GM19324 (cell line): ENCODE data around the gene C11orf21.

Experiments used
- ATAC-seq: cut with Tn5 transposase; IDR thresholded peaks from one replicate; pipeline ENCODE4 v1.9.1; 2021; ENCODE audit warnings: mild to moderate bottlenecking, moderate library complexity; ENCODE audit not compliant: unreplicated experiment, low FRiP score

C11orf21 gene

GRCh38 chr11:2262301-2263070 is 39.2 kb downstream of the C11orf21 start:
- no peak for ATAC-seq

DNA sequence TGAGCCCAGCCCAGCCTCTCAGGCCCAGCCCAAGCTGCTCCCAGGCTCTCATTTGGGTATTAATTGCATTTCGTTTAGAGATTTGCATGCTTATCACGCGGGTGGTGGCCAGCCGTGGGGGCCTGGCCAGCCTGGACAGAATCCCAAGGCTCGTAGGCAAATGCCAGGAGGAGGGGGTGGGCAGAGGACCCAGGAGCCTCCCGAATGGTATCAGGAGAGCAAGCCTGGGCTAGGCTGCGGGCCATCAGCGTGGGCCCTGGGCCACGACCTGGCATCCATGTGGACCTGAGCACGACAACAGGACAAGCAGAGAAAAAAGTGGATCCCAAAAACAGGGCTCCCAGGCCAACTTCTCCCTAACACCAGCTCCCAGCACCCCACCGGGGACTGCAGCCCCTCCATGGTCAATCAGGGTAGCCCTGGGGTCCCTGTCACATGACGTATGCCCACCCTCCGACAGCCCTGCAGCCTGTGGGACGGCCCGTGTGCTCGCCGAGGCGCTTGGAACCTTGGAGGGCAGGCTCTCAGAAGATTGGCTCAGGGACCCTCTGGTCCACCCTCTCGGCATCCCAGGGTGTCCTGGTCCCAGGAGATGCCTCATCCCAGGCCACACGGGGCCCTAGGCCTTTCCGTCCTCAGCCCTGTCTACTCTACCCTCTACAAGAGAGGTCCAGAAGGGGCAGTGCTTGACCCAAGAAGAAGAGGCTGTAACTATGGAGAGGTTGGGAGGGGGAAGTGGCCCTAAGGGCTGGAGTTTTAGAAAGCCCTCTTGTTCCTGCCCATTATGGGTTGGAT is 40.1 kb downstream of the C11orf21 start:
- no peak for ATAC-seq

GRCh38 chr11:2260491-2261364 is 41.0 kb downstream of the C11orf21 start:
- ATAC-seq, result no peak

- no peak for ATAC-seq
These were observed 41.7 kb downstream of the C11orf21 start for GRCh38 chr11:2259897-2260451.

DNA sequence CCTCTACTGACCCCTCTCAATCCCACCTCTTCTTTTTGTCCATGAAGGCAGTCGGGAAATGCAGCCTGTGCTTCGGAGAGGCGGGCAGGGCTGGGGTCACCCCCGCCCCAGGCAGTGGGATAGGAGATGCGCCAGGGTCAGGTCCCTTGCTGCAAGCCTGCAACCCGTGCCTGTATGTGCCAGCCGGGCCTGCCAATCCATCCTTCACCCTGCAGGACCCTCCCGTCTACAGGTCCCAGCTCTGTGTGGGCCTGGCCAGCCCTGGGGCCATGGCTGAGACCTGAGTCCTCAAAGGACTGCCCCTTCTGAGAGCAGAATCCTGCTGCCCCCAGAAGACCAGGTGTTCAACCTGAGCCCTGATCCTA is 42.3 kb downstream of the C11orf21 start:
- no peak for ATAC-seq

DNA sequence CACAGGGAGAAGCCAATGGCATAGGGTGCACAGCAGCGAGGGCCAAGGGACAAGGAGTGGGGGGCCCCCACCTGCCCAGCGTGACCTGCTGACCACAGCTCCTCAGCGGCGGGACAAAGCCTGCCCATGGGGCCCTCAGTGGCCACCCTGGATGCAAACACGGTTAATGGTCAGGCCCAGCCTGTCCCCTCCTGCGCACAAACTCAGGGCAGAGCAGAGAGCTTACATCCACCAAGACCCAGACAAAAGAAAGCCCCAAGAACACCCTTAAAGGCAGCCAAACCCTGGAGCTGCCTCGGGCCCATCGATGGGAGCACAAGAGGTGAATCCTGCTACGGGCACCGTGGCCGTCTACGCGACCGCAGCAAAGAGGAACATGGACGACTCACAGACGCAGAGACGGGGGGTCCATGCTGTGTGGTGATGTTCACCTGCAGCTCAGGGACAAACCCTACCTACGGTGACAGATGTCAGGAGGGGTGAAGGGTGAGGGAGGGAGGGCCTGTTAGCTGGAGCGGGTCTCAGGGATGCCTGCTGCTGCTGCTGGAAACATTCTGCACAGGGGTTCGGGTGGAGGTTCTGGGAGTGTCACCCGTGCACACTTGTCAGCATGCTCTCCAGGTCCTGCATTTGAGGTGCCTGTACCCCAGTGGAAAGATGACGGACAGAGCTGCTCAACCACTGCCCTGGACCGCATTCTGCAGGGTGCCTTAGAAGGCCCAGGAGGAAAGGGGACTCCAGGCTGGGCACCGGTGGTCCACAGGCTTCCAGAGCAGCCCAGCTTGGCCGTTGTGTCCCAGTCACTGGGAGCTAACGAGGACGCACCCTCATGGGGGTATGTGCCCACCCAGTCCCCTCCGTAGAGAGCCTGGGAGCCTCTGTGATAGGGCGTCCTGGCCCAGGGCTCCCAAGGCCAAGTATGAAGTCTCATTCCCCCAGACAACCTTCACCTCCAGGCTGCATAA is 42.9 kb downstream of the C11orf21 start:
- no peak for ATAC-seq

- ATAC-seq, result no peak
These were observed 44.6 kb downstream of the C11orf21 start for GRCh38 chr11:2256951-2257700.

DNA sequence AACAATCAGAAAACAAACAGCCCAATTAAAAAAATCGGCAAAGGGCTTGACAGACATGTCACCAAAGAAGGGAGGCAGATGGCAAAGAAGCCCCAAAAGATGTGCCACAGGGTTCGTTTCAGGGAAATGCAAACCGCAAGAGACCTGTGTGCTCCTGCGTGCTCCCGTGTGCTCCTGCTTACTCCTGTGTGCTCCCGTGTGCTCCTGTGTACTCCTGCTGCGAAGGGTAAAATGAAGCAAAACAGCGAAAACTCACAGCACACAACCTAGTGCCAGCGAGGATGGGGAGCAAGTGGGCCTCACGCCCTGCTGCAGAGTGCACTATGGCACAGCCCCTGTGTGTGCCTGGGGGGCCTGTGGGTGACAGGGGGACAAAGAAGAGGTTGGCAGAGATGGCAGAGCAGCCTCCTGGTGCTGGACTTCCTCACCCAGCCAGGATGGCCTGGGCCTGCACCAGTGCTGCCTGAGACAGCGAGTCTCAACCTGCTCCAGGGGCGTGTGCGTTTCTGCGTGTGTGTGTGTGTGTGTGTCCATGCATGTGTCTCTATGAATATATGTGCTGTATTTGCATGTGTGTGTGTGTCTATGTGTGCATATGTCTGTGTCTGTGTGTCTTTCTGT is 45.3 kb downstream of the C11orf21 start:
- ATAC-seq, result no peak

DNA sequence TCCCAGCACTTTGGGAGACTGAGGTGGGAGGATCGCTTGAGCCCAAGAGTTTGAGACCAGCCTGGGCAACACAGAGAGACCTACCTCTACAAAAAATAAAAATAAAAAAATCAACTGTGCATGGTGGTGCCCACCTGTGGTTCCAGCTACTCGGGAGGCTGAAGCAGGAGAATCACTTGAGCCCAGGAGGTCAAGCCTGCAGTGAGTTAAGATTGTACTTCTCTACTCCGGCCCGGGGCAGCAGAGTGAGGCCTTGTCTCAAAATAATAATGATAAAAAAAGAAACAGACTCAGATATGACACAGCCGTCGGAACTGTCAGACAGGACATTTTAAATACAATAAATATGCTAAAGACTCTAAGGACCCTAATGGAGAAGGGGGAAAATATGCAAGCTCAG is 49.7 kb downstream of the C11orf21 start:
- ATAC-seq, result no peak

- ATAC-seq, result no peak
These were observed 50.6 kb downstream of the C11orf21 start for GRCh38 chr11:2251138-2251537.

DNA sequence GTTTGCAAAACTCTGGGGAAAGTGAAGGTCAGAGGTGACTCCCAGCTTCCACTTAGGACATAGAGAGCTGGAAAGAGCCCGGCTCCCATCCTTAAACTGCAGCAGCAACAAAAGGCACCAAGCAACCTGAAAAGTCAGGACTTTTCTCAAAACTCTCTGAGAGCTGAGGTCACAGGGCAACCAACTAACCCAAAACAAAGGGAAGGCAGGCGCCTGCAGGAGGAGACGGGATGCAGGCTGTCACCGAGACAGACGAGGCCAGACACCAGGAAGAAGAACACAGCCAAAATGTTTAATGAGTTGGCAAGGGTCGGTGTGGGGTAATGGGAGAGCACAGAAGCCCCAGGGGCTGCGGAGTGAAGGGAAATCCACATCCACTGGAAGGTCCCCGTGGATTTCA is 51.2 kb downstream of the C11orf21 start:
- ATAC-seq, result no peak

GRCh38 chr11:2250041-2250440 is 51.7 kb downstream of the C11orf21 start:
- ATAC-seq, result no peak

DNA sequence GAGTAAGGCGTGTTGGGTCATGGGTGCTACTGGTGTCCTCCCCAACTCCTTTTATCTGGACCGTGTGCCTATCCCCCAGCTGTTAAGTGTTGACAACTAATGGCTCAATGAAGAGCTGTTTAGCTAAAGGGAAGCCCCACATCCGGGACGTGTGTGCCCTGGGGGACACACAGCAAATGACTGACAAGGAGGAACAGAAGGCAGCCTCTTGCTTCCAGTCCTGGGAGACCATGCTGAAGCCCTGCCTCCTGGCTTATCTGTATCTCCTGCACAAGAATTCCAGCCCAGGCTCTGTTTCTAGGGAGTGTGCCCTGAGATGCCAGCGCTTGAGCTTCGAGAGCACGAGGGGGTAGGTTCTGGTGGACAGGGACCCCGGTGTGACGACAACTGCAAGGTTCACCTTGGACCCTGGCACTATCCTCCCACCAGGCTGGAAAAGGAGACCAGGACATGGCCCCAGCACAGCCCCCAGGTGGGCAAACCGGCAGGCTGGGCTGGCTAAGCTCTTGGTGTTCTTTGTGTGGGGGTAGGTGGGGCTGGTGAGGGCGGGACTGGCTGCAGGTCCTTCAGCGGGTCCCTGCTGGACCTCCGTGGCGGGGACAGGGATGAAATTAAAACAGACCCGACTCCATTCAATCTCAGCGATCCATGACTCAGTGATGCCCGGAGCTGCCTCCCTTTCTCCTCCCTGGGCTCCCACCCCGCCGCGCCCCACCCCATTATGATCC is 52.4 kb downstream of the C11orf21 start:
- no peak for ATAC-seq

DNA sequence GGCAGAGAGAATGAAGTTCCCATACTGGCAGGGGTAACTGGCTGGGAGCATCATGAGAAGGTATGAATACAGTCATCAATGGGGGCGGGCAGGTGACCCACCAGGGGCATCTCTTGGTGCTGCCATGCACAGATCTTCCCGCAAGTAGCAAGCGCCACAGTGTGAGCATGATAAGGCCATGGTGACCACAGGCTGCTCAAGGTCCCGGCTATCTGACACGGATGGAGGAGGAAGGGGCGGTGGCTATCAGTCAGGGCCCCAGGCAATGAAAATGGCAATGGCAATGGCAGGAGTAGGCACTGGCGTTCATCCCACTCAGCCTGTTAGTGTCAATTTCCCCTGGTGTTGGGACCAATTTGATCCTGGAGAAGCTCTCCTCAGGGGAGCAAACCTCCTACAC is 53.0 kb downstream of the C11orf21 start:
- no peak for ATAC-seq

DNA sequence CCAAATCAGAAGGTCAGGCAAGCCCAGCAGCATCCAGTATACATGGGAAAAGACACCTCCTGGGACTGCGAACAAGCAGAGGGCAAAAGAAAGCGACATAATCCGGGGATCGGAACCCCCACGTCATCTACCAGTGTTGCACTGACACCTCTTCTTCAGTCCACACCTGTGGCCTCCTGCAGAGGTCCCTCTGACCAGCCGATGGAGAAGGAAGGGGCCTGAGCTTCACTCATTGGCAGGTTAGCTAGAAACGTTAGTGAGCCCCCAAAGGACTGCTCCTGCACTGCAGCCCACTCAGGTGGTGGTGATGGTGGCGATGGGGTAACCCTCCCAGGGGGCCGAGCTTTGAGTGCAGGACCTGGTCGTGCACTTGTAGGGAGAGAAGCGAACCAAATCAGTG is 53.5 kb downstream of the C11orf21 start:
- ATAC-seq, result no peak

- ATAC-seq, result no peak
These were observed 54.2 kb downstream of the C11orf21 start for GRCh38 chr11:2247496-2247895.
